Measurements from ENCODE around the gene TBL1XR1.

DNA sequence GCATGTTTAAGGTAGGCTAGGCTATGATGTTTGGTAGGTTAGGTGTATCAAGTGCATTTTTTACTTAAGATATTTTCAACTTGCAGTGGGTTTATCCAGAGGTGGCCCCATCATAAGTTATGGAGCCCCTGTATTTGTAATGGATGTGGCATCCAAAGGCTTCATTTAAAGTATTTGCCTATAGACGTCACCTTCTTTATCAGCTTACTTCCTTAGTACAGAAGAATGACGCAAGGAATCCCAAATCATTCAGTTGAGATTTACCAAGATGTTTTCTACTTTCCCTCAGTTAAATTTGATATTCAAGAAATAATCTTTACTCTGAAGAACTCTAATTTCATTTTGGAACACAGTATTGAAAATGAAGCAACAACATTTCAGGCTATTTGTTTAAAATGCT is 201.3 kb downstream of the TBL1XR1 start:
- TF ChIP-seq CTCF (conservative IDR thresholded peaks at IDR 0.05 in 1 of 2, IDR thresholded peaks at IDR 0.05 in 1 of 2; ENCODE audit: extremely low read depth in 1 of 2, insufficient read depth in 1 of 2, low read depth in 1 of 2, low read length in 2 of 2) (no peak), EZH2 (IDR thresholded peaks at IDR 0.05; ENCODE audit: borderline replicate concordance, low read length) (no peak)
